B cell (primary cell): Measurements from ENCODE around the gene HOXA1.

Source experiments
- EZH2 ChIP-seq: IDR thresholded peaks from 2 replicates; pipeline ENCODE4 v1.6.1; 2012; ENCODE audit warnings: borderline replicate concordance, low read depth, mild to moderate bottlenecking, moderate library complexity, low read length; ENCODE audit not compliant: insufficient read depth, poor library complexity, severe bottlenecking
- TF ChIP-seq, protein P1 (sequence below): fragments of 200-600 bp; IDR thresholded peaks from one replicate; pipeline ENCODE4 v1.8.0; 2022; ENCODE audit warnings: antibody characterized with exemption, mild to moderate bottlenecking

DNA sequence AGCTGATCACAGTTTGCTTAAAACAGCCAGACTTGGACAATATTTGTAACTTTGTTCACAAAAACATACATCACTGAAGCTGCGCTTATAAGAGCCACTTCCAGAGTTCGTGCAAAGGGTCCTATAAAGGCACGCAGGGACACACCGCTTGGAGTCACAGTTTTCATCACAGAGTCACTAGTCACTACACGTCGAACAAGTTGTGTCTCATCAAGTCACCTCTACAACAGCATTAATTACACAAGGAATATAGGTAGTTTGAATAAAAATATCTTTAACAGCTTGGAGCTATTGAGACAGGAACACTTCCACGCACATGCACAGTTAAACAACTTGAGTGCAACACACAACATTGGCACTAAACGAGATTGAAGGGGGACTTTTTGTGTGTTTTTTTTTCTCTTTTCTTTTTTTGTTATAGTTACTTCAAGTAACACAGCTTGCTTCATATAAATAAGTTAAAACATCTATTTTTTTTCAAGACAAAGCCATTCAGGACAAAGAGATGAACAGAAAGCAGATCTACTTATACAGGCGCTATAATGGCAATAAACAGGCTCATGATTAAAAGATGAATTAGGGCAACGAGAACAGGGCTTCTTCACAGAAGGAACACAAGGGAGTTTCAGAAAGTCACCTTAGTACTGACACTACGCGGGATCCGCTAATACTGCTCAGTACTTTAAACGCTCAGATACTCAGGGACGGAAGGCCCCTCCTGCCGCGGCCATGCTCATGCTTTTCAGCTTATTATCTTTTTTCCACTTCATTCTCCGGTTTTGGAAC lies 45.5 kb upstream of the HOXA1 start:
- TF ChIP-seq, protein P1, sequence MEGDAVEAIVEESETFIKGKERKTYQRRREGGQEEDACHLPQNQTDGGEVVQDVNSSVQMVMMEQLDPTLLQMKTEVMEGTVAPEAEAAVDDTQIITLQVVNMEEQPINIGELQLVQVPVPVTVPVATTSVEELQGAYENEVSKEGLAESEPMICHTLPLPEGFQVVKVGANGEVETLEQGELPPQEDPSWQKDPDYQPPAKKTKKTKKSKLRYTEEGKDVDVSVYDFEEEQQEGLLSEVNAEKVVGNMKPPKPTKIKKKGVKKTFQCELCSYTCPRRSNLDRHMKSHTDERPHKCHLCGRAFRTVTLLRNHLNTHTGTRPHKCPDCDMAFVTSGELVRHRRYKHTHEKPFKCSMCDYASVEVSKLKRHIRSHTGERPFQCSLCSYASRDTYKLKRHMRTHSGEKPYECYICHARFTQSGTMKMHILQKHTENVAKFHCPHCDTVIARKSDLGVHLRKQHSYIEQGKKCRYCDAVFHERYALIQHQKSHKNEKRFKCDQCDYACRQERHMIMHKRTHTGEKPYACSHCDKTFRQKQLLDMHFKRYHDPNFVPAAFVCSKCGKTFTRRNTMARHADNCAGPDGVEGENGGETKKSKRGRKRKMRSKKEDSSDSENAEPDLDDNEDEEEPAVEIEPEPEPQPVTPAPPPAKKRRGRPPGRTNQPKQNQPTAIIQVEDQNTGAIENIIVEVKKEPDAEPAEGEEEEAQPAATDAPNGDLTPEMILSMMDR: no peak
- no peak for TF ChIP-seq EZH2
